Retina (tissue), 1 donor: ENCODE measurements around the gene NEK6.
A peak's percentile ranks its signal among the peaks of the same experiment; 100 is the strongest.
"Not testable (repeated sequence)": the region's sequence is repeated elsewhere in the genome, so short reads cannot be mapped to it uniquely, and the experiment has no call there.

ENCODE experiments used
- DNase-seq: peaks from one replicate; pipeline ENCODE4 v3.0.0-alpha.2; 2016

The NEK6 gene

GRCh38 chr9:124231095-124231737 lies 26.5 kb upstream of the NEK6 start:
- DNase-seq: no peak

GRCh38 chr9:124238546-124239140 lies 19.1 kb upstream of the NEK6 start:
- DNase-seq: no peak

- no peak for DNase-seq
Measured at GRCh38 chr9:124239249-124240073, 18.3 kb upstream of the NEK6 start.

GRCh38 chr9:124242331-124243194 lies 15.2 kb upstream of the NEK6 start:
- DNase-seq: peak; percentile 68

- DNase-seq: not testable (repeated sequence)
Measured at GRCh38 chr9:124247393-124247792, 10.4 kb upstream of the NEK6 start.

GRCh38 chr9:124248066-124248465 lies 9.7 kb upstream of the NEK6 start:
- DNase-seq: no peak

GRCh38 chr9:124248960-124249359 lies 8.8 kb upstream of the NEK6 start:
- no peak for DNase-seq

- no peak for DNase-seq
Measured at GRCh38 chr9:124251204-124251603, 6.5 kb upstream of the NEK6 start.

GRCh38 chr9:124251605-124252378 lies 6.0 kb upstream of the NEK6 start:
- DNase-seq: no peak

- not testable (repeated sequence) for DNase-seq
Measured at GRCh38 chr9:124252878-124253277, 4.9 kb upstream of the NEK6 start.

- no peak for DNase-seq
Measured at GRCh38 chr9:124254261-124254682, 3.5 kb upstream of the NEK6 start.

GRCh38 chr9:124255222-124255621 lies 2.5 kb upstream of the NEK6 start:
- no peak for DNase-seq

- peak; percentile 58 for DNase-seq
Measured at GRCh38 chr9:124256517-124257069, 1.2 kb upstream of the NEK6 start.

GRCh38 chr9:124257070-124257843 lies 492 bp upstream of the NEK6 start:
- peak; percentile 54 for DNase-seq

GRCh38 chr9:124258607-124259157 lies 933 bp downstream of the NEK6 start:
- DNase-seq: peak; percentile 76

GRCh38 chr9:124259158-124259808 lies 1.5 kb downstream of the NEK6 start:
- DNase-seq: peak; percentile 72

GRCh38 chr9:124260769-124261603 lies 3.2 kb downstream of the NEK6 start:
- DNase-seq: peak; percentile 40

- peak; percentile 26 for DNase-seq
Measured at GRCh38 chr9:124261736-124262648, 4.2 kb downstream of the NEK6 start.
